Right atrium auricular region (tissue), 2 donors: ENCODE measurements around the gene TENM4. TPM values are rescaled to one million over a fixed set of nuclear protein-coding genes. Genes with fewer than 3 reads are reported as not detected.

Experiments
- DNase-seq: peaks from one replicate; pipeline ENCODE4 v3.0.0-alpha.2; 2019; ENCODE audit warnings: low spot score
- H3K27ac ChIP-seq, 2 donors: fragments of 200-600 bp; sonication (generic); 1 replicate in 1 of 2; 2 replicates in 1 of 2; pipeline ENCODE4 v1.5.1; 2016 to 2019
- H3K27me3 ChIP-seq, 2 donors: fragments of 200-600 bp; sonication (generic); one replicate each; pipeline versions ENCODE4 v1.5.1 to v1.6.0; 2017 to 2019
- H3K36me3 ChIP-seq: fragments of 200-600 bp; sonication (generic); one replicate; pipeline ENCODE4 v1.5.1; 2016
- H3K4me1 ChIP-seq, 2 donors: fragments of 200-600 bp; sonication (generic); one replicate each; pipeline versions ENCODE4 v1.5.1 to v1.6.0; 2017 to 2019
- H3K4me3 ChIP-seq, 2 donors: fragments of 200-600 bp; sonication (generic); 1 replicate in 1 of 2; 2 replicates in 1 of 2; pipeline ENCODE4 v1.5.1; 2017 to 2019; ENCODE audit warnings: mild to moderate bottlenecking in 1 of 2, moderate library complexity in 1 of 2
- H3K9me3 ChIP-seq, 2 donors: fragments of 200-600 bp; sonication (generic); one replicate each; pipeline ENCODE4 v1.5.1; 2019
- total RNA-seq, 2 donors: library from RNA; depleted of rRNA; stranded (reverse); fragments of >200 nt; gene quantifications; one replicate each; pipeline ENCODE4 v1.1.0, GENCODE V29; 2016
- TF ChIP-seq, protein P1 (sequence below), 2 donors: fragments of 200-600 bp; sonication (generic); IDR thresholded peaks; one replicate each; pipeline ENCODE4 v1.5.1; 2019; ENCODE audit warnings: antibody characterized with exemption in 2 of 2

The TENM4 gene
- total RNA-seq, 2 donors from 2014 or later: 0.30 to 0.98 TPM

DNA sequence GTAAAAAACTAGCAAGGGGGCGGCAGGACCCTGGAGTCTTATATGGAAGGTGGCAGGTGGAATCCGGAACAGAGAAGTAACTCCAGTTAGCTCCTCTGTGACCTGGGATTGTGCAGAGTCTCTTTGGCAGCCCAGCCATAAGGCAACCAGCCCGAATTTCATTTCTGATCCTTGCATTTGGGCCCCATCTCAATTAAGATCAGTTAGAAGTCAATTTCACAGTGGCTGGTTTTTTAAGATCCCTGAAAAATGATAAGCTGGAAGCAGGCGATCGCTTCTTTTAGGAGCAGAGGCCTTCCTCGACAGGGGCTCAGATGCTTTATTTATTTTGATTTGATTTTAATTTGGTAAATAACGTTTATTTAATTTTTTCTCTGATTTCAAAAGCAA, 199.0 kb downstream of the TENM4 start:
- DNase-seq: no peak
- Histone ChIP-seq H3K27ac (no peak overlapping the region), H3K27me3 (no peaks in the 10 kb centered on the region), H3K9me3 (no peaks in the 10 kb centered on the region), H3K36me3 (no peaks in the 10 kb centered on the region), H3K4me1 (peaks cover 0 to 19% of the 10 kb centered on the region in 2 donors), H3K4me3 (no peak overlapping the region)
- TF ChIP-seq, protein P1, sequence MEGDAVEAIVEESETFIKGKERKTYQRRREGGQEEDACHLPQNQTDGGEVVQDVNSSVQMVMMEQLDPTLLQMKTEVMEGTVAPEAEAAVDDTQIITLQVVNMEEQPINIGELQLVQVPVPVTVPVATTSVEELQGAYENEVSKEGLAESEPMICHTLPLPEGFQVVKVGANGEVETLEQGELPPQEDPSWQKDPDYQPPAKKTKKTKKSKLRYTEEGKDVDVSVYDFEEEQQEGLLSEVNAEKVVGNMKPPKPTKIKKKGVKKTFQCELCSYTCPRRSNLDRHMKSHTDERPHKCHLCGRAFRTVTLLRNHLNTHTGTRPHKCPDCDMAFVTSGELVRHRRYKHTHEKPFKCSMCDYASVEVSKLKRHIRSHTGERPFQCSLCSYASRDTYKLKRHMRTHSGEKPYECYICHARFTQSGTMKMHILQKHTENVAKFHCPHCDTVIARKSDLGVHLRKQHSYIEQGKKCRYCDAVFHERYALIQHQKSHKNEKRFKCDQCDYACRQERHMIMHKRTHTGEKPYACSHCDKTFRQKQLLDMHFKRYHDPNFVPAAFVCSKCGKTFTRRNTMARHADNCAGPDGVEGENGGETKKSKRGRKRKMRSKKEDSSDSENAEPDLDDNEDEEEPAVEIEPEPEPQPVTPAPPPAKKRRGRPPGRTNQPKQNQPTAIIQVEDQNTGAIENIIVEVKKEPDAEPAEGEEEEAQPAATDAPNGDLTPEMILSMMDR (IDR thresholded peaks at IDR 0.05): no peak

DNA sequence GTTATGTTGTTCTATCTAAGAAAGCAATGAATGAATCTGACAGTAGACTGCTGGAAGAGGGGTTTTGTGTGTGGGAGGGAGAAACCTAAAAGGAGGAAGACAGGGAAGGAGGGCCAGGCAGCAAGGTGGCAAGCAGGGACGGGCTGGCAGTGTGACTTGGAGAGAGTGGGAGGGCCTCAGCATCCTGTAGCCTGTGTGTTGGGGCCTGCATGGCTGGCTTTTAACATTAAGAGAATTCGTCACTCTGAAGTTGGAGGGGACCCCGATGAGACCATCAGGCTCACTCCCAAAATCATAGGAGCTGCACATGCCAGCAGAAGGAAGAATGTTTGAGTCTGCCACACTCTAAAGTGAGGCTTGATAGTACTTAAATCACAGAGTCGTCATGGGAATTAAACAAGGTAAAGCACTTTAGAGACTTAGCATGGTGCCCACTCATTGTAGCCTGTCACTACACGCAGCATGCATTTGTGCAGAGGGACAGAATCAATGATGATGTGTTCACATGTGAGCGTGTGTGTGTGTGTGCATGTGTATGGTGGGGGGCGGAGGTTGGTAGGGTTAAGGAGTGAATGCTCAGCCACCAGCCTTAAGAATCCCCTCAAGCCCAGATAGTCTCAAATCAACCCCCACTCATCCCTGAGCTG, 199.5 kb downstream of the TENM4 start:
- H3K4me3 ChIP-seq: no peak overlapping the region
- peaks cover 0 to 19% of the 10 kb centered on the region in 2 donors for H3K4me1 ChIP-seq
- H3K9me3 ChIP-seq: no peaks in the 10 kb centered on the region
- no peaks in the 10 kb centered on the region for H3K27me3 ChIP-seq
- TF ChIP-seq, protein P1 (IDR thresholded peaks at IDR 0.05): no peak
- H3K36me3 ChIP-seq: no peaks in the 10 kb centered on the region
- no peak for DNase-seq
- no peak overlapping the region for H3K27ac ChIP-seq

DNA sequence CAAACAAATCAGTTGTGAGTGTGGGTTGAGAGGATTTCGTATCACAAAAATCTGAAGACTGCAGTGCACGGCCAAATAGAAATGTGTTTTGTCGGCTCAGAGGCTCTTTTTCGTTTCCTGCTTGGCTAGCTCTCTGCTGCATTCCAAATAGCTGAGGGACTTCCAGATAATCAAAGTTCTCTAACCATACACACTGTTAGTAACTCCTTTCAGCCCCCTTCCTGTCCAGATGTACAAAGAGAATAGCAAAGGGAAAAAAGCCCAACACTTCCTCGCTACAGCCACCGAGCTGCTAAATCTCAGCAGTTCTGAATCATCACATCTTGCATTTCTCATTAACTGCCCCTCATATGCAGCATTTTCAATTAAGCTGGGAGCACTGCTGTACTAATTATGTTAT, 203.1 kb downstream of the TENM4 start:
- no peaks in the 10 kb centered on the region for H3K27me3 ChIP-seq
- H3K9me3 ChIP-seq: no peaks in the 10 kb centered on the region
- no peak for DNase-seq
- no peaks in the 10 kb centered on the region for H3K36me3 ChIP-seq
- H3K4me1 ChIP-seq: peaks cover 0 to 9% of the 10 kb centered on the region in 2 donors
- H3K4me3 ChIP-seq: no peak overlapping the region
- TF ChIP-seq, protein P1 (IDR thresholded peaks at IDR 0.05): no peak
- no peak overlapping the region for H3K27ac ChIP-seq

DNA sequence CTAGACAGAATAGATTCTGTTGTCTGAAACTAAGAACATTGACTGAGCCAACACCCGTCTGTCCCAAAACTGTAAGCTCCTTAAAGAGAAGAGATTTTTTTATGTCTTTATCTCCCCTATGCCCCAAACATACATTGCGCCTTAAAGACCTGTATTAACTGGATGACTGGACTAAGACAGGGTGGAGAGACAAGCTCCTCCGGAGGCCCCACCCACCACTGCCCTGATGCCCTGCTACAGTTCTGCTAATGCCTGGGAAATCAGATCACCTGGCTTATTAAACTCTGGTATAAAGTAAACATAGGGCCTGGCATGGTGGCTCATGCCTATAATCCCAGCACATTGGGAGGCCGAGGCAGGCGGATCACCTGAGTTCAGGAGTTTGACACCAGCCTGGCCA, 203.7 kb downstream of the TENM4 start:
- Histone ChIP-seq H3K27ac (no peak overlapping the region), H3K4me3 (no peak overlapping the region), H3K27me3 (no peaks in the 10 kb centered on the region), H3K9me3 (no peaks in the 10 kb centered on the region), H3K36me3 (no peaks in the 10 kb centered on the region), H3K4me1 (peaks cover 0 to 9% of the 10 kb centered on the region in 2 donors)
- no peak for DNase-seq
- TF ChIP-seq, protein P1 (IDR thresholded peaks at IDR 0.05): no peak

DNA sequence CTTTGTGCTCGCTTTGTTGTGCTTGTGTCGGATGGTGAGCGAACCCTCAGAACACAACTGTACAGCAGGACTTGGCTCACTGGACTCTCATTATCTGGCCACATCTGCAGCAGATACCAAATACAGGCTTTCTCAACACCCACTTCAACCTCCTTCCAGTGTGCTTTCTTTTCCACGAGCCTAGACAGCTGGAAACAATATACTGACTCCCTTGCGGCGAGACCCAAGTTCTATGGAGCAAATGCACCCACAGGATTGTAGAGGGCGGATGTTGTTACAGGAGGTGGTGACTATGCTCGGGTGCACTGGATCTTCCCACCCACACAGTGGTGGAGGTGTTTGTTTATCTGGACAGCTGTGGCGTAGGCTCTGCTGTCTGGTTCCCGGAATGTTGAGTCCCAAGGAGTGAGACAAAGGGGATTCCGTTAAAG, 204.3 kb downstream of the TENM4 start:
- no peak for DNase-seq
- H3K4me3 ChIP-seq: no peak overlapping the region
- no peaks in the 10 kb centered on the region for H3K9me3 ChIP-seq
- TF ChIP-seq, protein P1 (IDR thresholded peaks at IDR 0.05): no peak
- no peaks in the 10 kb centered on the region for H3K36me3 ChIP-seq
- no peak overlapping the region for H3K27ac ChIP-seq
- peaks cover 0 to 9% of the 10 kb centered on the region in 2 donors for H3K4me1 ChIP-seq
- no peaks in the 10 kb centered on the region for H3K27me3 ChIP-seq

DNA sequence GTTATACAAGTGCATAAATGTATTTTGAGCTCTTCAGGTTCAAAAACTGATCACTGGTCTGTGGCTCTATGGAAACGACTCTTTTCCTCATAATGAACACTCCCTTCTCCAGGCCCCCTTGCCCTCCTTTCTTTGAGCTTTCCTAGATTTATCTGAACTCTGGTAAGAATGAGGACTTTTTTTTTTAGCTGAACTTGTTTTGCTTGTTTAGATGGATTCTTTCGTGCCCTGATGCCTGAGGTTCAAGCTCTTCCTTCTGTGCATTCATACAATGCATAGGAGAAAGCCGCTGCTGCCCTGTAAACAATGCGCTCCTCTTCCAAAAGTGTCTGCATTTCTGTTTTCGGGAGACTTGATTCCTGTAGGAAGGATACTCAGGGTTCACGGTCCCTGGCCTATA, 205.1 kb downstream of the TENM4 start:
- no peak for DNase-seq
- Histone ChIP-seq H3K4me3 (no peak overlapping the region), H3K27me3 (no peaks in the 10 kb centered on the region), H3K27ac (no peak overlapping the region), H3K9me3 (no peaks in the 10 kb centered on the region), H3K36me3 (no peaks in the 10 kb centered on the region), H3K4me1 (peaks cover 0 to 9% of the 10 kb centered on the region in 2 donors)
- TF ChIP-seq, protein P1 (IDR thresholded peaks at IDR 0.05): no peak
